ENCODE data around the gene EIF1B. TPM values are rescaled to one million over a fixed set of nuclear protein-coding genes. Genes with fewer than 3 reads are reported as not detected.

EIF1B gene
- total and polyA plus RNA-seq, 2 of the 13 experiments (the other 11 are each of a cell fraction or from before 2014, with no cell fraction given), result 12.7 to 29.1 TPM

DNA sequence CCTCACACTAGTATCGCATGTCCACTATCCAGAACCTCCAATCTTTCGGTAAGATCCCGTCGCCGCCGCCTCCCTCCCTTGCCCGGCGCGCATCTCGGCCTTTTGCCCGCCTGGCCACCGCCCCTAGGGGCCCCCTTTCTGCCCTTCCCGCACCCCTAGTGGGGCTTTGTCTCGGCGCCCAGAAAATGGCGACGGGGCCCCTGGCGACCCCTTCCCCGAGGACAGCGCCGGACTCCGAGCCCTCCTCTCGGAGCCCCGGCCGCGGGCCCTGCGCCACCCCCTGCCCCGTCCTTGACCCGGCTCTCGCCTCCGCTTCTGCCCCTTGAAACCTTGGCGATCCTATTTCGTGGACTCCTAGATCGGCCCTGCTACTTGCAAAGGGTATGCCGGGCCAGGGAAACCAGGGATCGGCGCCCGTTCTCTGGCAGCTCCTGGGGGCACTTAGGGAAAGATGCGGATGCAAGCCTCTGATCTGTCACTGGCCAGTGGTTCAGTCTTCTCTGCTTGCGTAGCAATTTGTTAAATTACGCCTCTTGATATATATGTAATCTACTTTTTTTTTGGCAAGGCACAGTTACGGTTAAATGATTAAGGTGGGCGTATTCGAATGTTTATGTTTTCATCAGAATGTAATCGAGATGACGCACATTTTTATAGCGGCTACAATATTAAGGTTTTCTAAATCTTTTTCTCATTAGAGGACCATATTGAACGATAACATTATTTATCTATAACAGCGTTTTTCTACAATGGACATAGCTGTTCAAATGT, 603 bp downstream of the EIF1B start (continued):
- TF ChIP-seq, protein P1, sequence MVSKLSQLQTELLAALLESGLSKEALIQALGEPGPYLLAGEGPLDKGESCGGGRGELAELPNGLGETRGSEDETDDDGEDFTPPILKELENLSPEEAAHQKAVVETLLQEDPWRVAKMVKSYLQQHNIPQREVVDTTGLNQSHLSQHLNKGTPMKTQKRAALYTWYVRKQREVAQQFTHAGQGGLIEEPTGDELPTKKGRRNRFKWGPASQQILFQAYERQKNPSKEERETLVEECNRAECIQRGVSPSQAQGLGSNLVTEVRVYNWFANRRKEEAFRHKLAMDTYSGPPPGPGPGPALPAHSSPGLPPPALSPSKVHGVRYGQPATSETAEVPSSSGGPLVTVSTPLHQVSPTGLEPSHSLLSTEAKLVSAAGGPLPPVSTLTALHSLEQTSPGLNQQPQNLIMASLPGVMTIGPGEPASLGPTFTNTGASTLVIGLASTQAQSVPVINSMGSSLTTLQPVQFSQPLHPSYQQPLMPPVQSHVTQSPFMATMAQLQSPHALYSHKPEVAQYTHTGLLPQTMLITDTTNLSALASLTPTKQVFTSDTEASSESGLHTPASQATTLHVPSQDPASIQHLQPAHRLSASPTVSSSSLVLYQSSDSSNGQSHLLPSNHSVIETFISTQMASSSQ (IDR thresholded peaks at IDR 0.05; ENCODE audit: low read depth), result no peak
- TF ChIP-seq, protein P1 (CRISPR knock-in tag; IDR thresholded peaks at IDR 0.05; ENCODE audit: borderline replicate concordance), result no peak
- no peak for TF ChIP-seq MAFF (IDR thresholded peaks at IDR 0.05; ENCODE audit: low read depth, low read length)
- no peak for TF ChIP-seq ZNF567 (CRISPR knock-in tag; IDR thresholded peaks at IDR 0.05; ENCODE audit: borderline replicate concordance)
- no peak for TF ChIP-seq ZNF619 (CRISPR knock-in tag; IDR thresholded peaks at IDR 0.05)
- TF ChIP-seq, protein P2, sequence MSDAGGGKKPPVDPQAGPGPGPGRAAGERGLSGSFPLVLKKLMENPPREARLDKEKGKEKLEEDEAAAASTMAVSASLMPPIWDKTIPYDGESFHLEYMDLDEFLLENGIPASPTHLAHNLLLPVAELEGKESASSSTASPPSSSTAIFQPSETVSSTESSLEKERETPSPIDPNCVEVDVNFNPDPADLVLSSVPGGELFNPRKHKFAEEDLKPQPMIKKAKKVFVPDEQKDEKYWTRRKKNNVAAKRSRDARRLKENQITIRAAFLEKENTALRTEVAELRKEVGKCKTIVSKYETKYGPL (CRISPR knock-in tag; IDR thresholded peaks at IDR 0.05), result no peak
- TF ChIP-seq NKX3-1 (CRISPR knock-in tag; IDR thresholded peaks at IDR 0.05), result no peak
- no peak for TF ChIP-seq ZNF44 (CRISPR knock-in tag; IDR thresholded peaks at IDR 0.05)
- no peak for TF ChIP-seq ZNF652 (CRISPR knock-in tag; IDR thresholded peaks at IDR 0.05; ENCODE audit: borderline replicate concordance, low read depth)
- TF ChIP-seq ZNF883 (CRISPR knock-in tag; IDR thresholded peaks at IDR 0.05; ENCODE audit: not compliant biosample characterization), result no peak
- TF ChIP-seq ZSCAN29 (CRISPR knock-in tag; conservative IDR thresholded peaks at IDR 0.05), result no peak; the same call in 1 of the 2 replicates
- TF ChIP-seq, protein P3, sequence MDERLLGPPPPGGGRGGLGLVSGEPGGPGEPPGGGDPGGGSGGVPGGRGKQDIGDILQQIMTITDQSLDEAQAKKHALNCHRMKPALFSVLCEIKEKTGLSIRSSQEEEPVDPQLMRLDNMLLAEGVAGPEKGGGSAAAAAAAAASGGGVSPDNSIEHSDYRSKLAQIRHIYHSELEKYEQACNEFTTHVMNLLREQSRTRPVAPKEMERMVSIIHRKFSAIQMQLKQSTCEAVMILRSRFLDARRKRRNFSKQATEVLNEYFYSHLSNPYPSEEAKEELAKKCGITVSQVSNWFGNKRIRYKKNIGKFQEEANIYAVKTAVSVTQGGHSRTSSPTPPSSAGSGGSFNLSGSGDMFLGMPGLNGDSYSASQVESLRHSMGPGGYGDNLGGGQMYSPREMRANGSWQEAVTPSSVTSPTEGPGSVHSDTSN (CRISPR knock-in tag; IDR thresholded peaks at IDR 0.05), result no peak
- TF ChIP-seq, protein P4, sequence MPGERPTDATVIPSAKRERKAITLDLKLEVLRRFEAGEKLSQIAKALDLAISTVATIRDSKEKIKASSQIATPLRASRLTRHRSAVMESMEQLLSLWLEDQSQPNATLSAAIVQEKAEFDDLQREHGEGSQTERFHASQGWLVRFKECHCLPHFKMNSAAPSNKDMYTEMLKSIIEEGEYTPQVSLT (CRISPR knock-in tag; IDR thresholded peaks at IDR 0.05; ENCODE audit: borderline replicate concordance, low read depth), result no peak
- TF ChIP-seq, protein P5, sequence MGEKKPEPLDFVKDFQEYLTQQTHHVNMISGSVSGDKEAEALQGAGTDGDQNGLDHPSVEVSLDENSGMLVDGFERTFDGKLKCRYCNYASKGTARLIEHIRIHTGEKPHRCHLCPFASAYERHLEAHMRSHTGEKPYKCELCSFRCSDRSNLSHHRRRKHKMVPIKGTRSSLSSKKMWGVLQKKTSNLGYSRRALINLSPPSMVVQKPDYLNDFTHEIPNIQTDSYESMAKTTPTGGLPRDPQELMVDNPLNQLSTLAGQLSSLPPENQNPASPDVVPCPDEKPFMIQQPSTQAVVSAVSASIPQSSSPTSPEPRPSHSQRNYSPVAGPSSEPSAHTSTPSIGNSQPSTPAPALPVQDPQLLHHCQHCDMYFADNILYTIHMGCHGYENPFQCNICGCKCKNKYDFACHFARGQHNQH (CRISPR knock-in tag; IDR thresholded peaks at IDR 0.05), result no peak
- TF ChIP-seq KDM3A (CRISPR knock-in tag; IDR thresholded peaks at IDR 0.05; ENCODE audit: low read depth), result no peak
- no peak for TF ChIP-seq DNMT3B (CRISPR knock-in tag; conservative IDR thresholded peaks at IDR 0.05)
- TF ChIP-seq, protein P6, sequence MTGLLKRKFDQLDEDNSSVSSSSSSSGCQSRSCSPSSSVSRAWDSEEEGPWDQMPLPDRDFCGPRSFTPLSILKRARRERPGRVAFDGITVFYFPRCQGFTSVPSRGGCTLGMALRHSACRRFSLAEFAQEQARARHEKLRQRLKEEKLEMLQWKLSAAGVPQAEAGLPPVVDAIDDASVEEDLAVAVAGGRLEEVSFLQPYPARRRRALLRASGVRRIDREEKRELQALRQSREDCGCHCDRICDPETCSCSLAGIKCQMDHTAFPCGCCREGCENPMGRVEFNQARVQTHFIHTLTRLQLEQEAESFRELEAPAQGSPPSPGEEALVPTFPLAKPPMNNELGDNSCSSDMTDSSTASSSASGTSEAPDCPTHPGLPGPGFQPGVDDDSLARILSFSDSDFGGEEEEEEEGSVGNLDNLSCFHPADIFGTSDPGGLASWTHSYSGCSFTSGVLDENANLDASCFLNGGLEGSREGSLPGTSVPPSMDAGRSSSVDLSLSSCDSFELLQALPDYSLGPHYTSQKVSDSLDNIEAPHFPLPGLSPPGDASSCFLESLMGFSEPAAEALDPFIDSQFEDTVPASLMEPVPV (CRISPR knock-in tag; IDR thresholded peaks at IDR 0.05), result no peak
- TF ChIP-seq ZNF3 (CRISPR knock-in tag; IDR thresholded peaks at IDR 0.05), result no peak
- TF ChIP-seq ARNT2 (CRISPR knock-in tag; IDR thresholded peaks at IDR 0.05; ENCODE audit: low read depth), result no peak

All from HepG2 (cell line).